Stomach smooth muscle (tissue), 2 donors: ENCODE results near the gene C1orf141.

Experiments
- H3K27ac ChIP-seq: one replicate; pipeline ENCODE4 v1.7.0; 2013; ENCODE audit warnings: mild to moderate bottlenecking, low read length, inconsistent platforms
- H3K27me3 ChIP-seq, 2 donors: one replicate each; pipeline ENCODE4 v1.7.0; 2013; ENCODE audit warnings: low read length in 2 of 2; ENCODE audit not compliant: insufficient read depth in 2 of 2, control insufficient read depth in 1 of 2
- H3K36me3 ChIP-seq, 2 donors: one replicate each; pipeline ENCODE4 v1.7.0; 2013; ENCODE audit warnings: low read length in 2 of 2; ENCODE audit not compliant: control insufficient read depth in 2 of 2, insufficient read depth in 2 of 2
- H3K4me1 ChIP-seq: one replicate; pipeline ENCODE4 v1.7.0; 2013; ENCODE audit warnings: low read length; ENCODE audit not compliant: control insufficient read depth, insufficient read depth
- H3K4me3 ChIP-seq, 2 donors: one replicate each; pipeline ENCODE4 v1.7.0; 2013; ENCODE audit warnings: low read length in 2 of 2
- H3K9ac ChIP-seq, 2 donors: one replicate each; pipeline ENCODE4 v1.7.0; 2013; ENCODE audit warnings: low read length in 2 of 2, mild to moderate bottlenecking in 1 of 2
- H3K9me3 ChIP-seq, 2 donors: one replicate each; pipeline ENCODE4 v1.7.0; 2013; ENCODE audit warnings: low read length in 2 of 2; ENCODE audit not compliant: control insufficient read depth in 2 of 2
- donor health status: healthy.
- donor health status: Pancreatic carcinoma.

The C1orf141 gene

DNA sequence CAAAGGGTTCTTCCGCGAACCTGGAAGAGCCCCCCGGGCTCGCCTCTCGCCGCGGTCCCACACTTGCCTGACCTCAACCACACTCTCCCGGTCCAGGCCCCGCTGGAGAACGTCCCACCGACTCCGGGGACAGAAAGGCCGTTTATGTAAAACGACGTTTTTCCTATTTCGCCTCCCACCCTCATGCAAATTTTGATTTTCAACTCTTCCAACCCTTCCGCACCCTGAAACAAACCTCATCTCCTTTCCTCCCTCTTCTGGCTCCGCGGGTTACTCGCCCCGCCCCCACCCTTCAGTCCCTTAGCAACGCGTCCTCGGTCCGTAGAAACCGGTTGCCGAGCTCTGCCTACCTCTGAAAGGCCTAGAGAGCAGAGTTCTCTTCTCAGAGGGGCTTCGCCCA is at the start of gene C1orf141:
TSS of gene C1orf141 (minus strand) at position 276 of the 400 bp plus-strand sequence. CDS start 7,730 bp downstream, outside the sequence.
- peaks cover 4% of the 10 kb centered on the region for H3K4me1 ChIP-seq
- H3K9ac ChIP-seq: no peak within 1 kb of the TSS
- no peaks in the 10 kb centered on the region for H3K36me3 ChIP-seq
- no peak within 1 kb of the TSS for H3K27ac ChIP-seq
- no peaks in the 10 kb centered on the region for H3K27me3 ChIP-seq
- no peaks in the 10 kb centered on the region for H3K9me3 ChIP-seq
- peak within 1 kb of the TSS; percentile 4 to 68 for H3K4me3 ChIP-seq

DNA sequence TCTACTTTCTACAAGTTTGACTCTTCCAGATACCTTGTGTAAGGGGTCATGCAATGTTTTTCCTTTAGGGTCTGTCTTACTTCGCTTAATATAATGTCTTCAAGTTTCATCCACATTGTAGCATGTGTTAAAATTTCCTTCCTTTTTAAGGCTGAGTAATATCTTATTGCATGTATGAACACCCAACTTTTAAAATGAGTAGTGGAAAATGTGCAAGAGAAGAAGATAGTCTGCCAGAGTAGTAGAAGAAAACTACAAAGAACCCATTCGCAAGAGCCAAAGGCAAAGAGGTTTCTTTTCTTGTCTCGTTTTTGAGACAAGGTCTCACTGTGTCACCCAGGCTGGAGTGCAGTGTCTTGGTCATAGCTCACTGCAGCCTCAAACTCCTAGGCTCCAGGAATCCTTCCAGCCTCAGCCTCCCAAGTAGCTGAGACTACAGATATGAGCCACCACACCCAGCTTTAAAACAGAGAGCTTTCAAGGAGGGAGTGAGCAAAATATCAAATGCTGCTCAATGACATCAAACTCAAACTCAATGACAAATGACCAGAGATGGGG is 40.8 kb upstream of the C1orf141 start:
- no peaks in the 10 kb centered on the region for H3K9me3 ChIP-seq
- no peak overlapping the region for H3K4me3 ChIP-seq
- no peak overlapping the region for H3K9ac ChIP-seq
- H3K27ac ChIP-seq: no peak overlapping the region
- H3K27me3 ChIP-seq: no peaks in the 10 kb centered on the region
- H3K4me1 ChIP-seq: no peaks in the 10 kb centered on the region
- no peaks in the 10 kb centered on the region for H3K36me3 ChIP-seq

DNA sequence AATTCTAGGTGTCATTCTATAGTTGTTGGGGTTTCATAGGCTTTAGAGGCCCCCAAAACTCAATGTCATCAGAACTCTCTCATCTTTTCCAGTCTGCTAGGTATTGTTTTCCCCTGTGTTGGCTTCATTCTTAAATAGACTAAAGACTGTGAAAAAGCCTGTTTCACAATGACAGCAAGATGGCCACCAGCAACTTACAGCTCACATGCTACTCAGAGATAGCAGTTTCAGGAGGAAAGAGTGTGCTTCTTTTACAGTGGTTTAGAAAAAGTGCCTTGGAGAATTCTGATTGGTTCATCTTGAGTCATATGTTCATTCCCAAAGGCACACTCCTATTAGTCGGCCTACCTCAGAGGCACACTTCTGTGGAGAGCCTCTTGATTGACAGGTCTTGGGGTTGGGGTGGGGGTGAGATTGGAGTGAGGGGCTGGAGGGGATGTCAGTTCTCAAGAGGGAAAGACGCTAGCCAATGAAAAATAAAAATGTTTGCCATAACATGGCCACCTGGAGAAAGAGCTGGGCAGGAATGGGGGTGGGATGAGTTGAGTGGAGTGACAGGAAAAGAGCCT is 40.0 kb upstream of the C1orf141 start:
- Histone ChIP-seq H3K27ac (no peak overlapping the region), H3K9ac (no peak overlapping the region), H3K9me3 (no peaks in the 10 kb centered on the region), H3K36me3 (no peaks in the 10 kb centered on the region), H3K4me3 (no peak overlapping the region), H3K4me1 (no peaks in the 10 kb centered on the region), H3K27me3 (no peaks in the 10 kb centered on the region)

DNA sequence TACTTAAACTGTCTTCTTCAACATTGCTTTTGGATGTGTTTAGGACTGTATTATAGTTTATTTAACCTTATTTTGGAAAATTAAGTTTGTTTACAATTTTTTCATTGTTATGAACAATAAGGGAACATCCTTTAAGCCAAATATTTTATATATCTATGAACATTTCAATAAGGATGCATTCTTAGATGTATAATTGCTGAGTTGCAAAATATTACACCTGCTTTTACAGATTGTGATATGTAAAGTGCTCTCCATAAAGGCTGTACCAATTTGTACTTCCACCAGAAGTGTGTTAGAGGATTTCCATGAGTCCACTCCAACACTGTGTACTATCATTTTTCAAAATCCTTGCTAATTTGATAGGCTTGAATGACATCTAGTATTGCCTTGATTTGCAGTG is 39.2 kb upstream of the C1orf141 start:
- Histone ChIP-seq H3K4me3 (no peak overlapping the region), H3K27ac (no peak overlapping the region), H3K4me1 (no peaks in the 10 kb centered on the region), H3K9me3 (no peaks in the 10 kb centered on the region), H3K36me3 (no peaks in the 10 kb centered on the region), H3K9ac (no peak overlapping the region), H3K27me3 (no peaks in the 10 kb centered on the region)

DNA sequence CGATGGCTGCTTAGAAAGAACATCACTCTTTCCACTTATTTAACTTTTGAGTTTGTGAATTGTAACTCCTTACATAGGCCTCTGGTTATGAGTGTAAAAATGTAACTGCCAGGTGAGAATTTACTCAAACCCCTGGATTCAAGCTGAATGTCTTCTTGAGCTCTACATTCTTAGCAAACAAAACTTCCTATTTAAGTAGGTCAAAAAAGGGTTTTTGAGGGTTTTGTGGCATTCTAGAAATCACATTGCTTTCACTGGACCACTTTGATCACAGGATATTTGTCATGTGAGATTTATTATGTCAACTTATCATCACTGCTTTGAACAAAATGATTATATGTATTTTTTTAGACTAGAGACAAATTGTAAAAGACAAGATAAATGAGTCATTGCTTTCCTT is 37.2 kb upstream of the C1orf141 start:
- Histone ChIP-seq H3K27me3 (no peaks in the 10 kb centered on the region), H3K27ac (no peak overlapping the region), H3K36me3 (no peaks in the 10 kb centered on the region), H3K9me3 (no peaks in the 10 kb centered on the region), H3K9ac (no peak overlapping the region), H3K4me1 (no peaks in the 10 kb centered on the region), H3K4me3 (no peak overlapping the region)

DNA sequence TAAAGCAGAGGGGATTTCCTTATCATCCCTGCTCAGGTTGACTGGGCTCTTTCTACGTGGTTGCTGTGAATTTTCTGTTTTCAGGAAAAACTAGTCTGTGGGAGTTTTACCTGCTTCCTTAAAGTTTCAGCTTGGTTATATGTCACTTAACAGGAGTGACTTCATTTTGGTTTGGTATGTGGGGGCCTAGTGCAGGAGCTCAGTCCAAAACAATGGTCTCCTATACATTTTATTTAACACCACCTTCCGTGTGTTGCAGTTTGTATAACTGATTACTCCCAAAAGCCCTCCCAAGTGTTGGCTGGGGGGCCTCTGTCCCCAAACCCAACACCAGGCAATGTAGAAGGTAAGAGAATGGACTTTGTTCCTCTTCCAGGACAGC is 36.8 kb upstream of the C1orf141 start:
- H3K36me3 ChIP-seq: no peaks in the 10 kb centered on the region
- H3K4me1 ChIP-seq: no peaks in the 10 kb centered on the region
- H3K9ac ChIP-seq: no peak overlapping the region
- no peak overlapping the region for H3K4me3 ChIP-seq
- H3K9me3 ChIP-seq: no peaks in the 10 kb centered on the region
- H3K27me3 ChIP-seq: no peaks in the 10 kb centered on the region
- no peak overlapping the region for H3K27ac ChIP-seq

DNA sequence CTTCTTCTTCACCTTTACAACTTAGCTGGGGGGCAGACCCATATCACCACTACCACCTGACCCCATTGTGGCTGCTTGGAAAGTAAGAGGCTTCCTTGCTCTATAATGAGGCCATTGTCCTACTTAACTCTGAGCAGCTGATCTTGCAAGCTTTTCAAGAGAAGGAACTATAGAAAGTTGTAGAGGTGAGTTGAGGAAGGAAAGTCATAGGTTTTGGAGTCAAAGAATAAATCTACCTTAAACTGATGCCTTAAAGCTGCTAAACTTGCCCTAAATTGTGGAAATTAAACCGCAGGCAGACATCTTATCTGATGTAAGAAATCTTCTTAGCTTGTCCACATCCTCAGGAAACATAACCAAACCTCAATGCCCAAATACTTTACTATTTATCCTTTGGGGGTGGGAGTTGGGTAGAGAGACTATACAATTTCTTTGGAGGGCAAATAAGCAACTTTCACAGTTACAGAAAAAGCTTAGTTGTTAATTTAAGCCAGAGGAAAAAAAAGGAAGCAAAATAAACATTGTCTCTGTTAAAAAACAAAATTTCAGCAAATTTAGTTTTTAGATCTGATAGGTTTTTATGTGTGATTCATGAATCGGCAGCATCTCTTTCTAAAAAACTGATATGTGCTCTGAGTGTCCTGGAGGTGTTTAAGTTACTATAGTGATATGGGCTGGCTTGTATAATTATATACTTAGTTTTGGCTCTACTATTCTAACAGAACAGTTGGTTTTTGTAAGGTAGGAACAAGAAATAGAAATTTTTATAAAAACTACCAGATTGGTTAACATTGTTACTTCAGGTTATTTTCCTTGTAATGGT is 36.2 kb upstream of the C1orf141 start:
- H3K27me3 ChIP-seq: no peaks in the 10 kb centered on the region
- H3K4me3 ChIP-seq: no peak overlapping the region
- no peak overlapping the region for H3K27ac ChIP-seq
- no peaks in the 10 kb centered on the region for H3K9me3 ChIP-seq
- H3K36me3 ChIP-seq: no peaks in the 10 kb centered on the region
- no peak overlapping the region for H3K9ac ChIP-seq
- no peaks in the 10 kb centered on the region for H3K4me1 ChIP-seq

DNA sequence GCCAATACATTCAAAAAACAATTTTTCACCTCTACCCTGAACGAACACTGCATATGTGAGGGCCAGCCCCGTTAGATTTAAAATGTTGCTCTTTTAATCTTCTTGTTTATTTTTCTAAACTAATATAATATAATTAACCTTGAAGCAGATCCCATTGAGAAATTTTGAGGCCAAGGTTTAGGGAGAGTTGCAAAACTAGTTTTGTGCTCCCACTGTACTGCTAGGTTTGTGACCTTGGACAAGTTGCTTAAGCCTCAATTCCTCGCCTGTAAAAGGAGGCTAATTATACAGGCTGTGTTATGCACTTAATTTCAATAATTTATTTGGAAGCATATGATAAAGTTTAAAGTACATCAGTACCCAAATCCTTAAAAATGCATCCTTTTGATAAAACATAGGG is 35.2 kb upstream of the C1orf141 start:
- Histone ChIP-seq H3K4me3 (no peak overlapping the region), H3K27ac (no peak overlapping the region), H3K9me3 (no peaks in the 10 kb centered on the region), H3K36me3 (no peaks in the 10 kb centered on the region), H3K27me3 (no peaks in the 10 kb centered on the region), H3K4me1 (no peaks in the 10 kb centered on the region), H3K9ac (no peak overlapping the region)

DNA sequence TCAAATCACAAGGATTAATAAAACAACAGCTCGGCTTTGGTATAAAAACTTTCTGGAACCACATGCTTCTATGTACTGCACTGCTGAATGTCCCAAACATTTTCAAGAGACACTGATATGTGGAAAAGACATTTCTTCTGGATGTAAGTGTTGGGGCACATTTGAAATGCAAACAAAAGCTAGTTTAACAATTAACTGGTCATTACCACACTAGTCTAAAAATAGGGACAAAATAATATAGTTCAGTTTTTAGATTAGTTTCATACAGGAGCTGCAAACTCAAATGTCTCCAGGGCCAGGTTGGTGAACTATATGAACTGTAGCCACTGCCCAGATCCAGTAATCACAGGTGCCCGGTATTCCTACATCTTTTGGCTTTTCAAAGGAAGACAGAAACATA is 34.7 kb upstream of the C1orf141 start:
- Histone ChIP-seq H3K9me3 (no peaks in the 10 kb centered on the region), H3K4me1 (no peaks in the 10 kb centered on the region), H3K9ac (no peak overlapping the region), H3K27ac (no peak overlapping the region), H3K27me3 (no peaks in the 10 kb centered on the region), H3K36me3 (no peaks in the 10 kb centered on the region), H3K4me3 (no peak overlapping the region)

DNA sequence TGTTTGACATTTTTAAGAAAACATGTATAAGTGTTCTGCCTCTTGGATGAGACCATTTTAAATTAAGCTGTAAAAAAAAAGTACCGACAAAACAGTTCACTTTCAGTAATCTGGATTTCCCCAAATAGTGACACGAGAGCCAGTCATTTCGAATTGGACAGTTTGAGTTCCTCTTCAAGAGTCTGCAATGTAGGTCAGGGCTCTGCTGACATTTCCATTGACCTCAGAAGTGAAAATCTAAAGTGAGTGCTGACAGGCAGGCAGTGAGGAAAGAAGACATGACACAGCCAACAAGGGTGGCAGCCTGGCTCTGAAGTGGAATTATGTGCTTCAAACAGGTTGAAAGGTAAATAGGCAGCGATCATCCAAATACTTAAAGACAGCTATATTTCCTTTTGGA is 31.4 kb upstream of the C1orf141 start, which contains the start of gene IL23R:
TSS of gene IL23R (plus strand) at position 259 of the 400 bp plus-strand sequence. CDS start 1,667 bp downstream, outside the sequence.
- Histone ChIP-seq H3K4me1 (no peaks in the 10 kb centered on the region), H3K36me3 (no peaks in the 10 kb centered on the region), H3K27ac (no peak within 1 kb of the TSS), H3K4me3 (no peak within 1 kb of the TSS), H3K9ac (no peak within 1 kb of the TSS), H3K9me3 (no peaks in the 10 kb centered on the region), H3K27me3 (no peaks in the 10 kb centered on the region)
